ENCODE data around the gene FCGR3A.
"Not testable (repeated sequence)": the region's sequence is repeated elsewhere in the genome, so short reads cannot be mapped to it uniquely, and the experiment has no call there.

DNA sequence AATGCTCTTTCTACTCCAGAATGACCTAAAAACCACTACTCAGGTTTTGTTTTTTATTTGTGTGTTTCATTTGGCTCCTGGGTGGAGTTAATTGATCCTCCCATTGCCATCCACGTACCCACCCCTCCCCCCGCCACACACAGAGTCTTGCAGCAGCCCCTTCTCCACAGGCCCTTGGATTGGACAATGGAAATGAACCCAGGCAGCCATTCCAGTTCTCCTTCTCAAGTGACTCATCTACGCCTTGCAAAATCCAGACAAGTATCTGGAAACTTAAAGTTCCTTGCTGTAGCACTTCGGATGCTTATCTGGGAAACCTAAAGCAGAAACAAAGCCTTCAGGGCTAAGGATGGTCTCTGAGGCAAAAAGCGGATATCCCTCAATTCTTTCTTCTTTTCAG, 1.3 kb upstream of the FCGR3A start:
- TF ChIP-seq CTCF (IDR thresholded peaks at IDR 0.05); TAF1 (IDR thresholded peaks at IDR 0.05; ENCODE audit: borderline replicate concordance, low read depth, low read length); NRF1 (IDR thresholded peaks at IDR 0.05; ENCODE audit: low read depth, low read length); RCOR1 (IDR thresholded peaks at IDR 0.05; ENCODE audit: low read length); ELF1 (IDR thresholded peaks at IDR 0.05); JUND (IDR thresholded peaks at IDR 0.05); TEAD4 (IDR thresholded peaks at IDR 0.05; ENCODE audit: borderline replicate concordance, insufficient read depth); POLR2AphosphoS5 (IDR thresholded peaks at IDR 0.05; ENCODE audit: low read depth, low read length); MAX (IDR thresholded peaks at IDR 0.05; ENCODE audit: low read depth); REST (IDR thresholded peaks at IDR 0.05; ENCODE audit: low read depth, low read length); EP300 (IDR thresholded peaks at IDR 0.05; ENCODE audit: borderline replicate concordance in 1 of 2, low read depth in 1 of 2, low read length in 1 of 2); MXI1 (IDR thresholded peaks at IDR 0.05; ENCODE audit: low read depth, low read length): not testable (repeated sequence)
- TF ChIP-seq, protein P1, sequence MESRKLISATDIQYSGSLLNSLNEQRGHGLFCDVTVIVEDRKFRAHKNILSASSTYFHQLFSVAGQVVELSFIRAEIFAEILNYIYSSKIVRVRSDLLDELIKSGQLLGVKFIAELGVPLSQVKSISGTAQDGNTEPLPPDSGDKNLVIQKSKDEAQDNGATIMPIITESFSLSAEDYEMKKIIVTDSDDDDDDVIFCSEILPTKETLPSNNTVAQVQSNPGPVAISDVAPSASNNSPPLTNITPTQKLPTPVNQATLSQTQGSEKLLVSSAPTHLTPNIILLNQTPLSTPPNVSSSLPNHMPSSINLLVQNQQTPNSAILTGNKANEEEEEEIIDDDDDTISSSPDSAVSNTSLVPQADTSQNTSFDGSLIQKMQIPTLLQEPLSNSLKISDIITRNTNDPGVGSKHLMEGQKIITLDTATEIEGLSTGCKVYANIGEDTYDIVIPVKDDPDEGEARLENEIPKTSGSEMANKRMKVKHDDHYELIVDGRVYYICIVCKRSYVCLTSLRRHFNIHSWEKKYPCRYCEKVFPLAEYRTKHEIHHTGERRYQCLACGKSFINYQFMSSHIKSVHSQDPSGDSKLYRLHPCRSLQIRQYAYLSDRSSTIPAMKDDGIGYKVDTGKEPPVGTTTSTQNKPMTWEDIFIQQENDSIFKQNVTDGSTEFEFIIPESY (IDR thresholded peaks at IDR 0.05; ENCODE audit: borderline replicate concordance, low read depth), result not testable (repeated sequence)
- TF ChIP-seq, protein P2, sequence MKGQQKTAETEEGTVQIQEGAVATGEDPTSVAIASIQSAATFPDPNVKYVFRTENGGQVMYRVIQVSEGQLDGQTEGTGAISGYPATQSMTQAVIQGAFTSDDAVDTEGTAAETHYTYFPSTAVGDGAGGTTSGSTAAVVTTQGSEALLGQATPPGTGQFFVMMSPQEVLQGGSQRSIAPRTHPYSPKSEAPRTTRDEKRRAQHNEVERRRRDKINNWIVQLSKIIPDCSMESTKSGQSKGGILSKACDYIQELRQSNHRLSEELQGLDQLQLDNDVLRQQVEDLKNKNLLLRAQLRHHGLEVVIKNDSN (IDR thresholded peaks at IDR 0.05; ENCODE audit: borderline replicate concordance, low read depth), result not testable (repeated sequence)

All from SK-N-SH (cell line).